IMR-90 (cell line): ENCODE results near the gene CCL14. TPM values are rescaled to one million over a fixed set of nuclear protein-coding genes. Genes with fewer than 3 reads are reported as not detected.

ENCODE experiments used
- ATAC-seq: fragments of 200-7000 bp; cut with Tn5 transposase; 2 replicates; pipeline ENCODE4 v1.9.1; 2020; ENCODE audit warnings: low read depth, mild to moderate bottlenecking, moderate library complexity
- BruUV-seq: library from RNA; stranded (reverse); fragments of 400-500 nt; replicated peaks from 2 replicates; lab custom pipeline; 2021; lab: Mats Ljungman, UMichigan
- CTCF ChIA-PET: fragments of 300-600 bp; formaldehyde crosslinking; extraction: SDS; loops from one replicate; lab custom pipeline; 2021; ENCODE audit warnings: antibody characterized with exemption; lab: Yijun Ruan, JAX
- POLR2A ChIA-PET: fragments of 300-600 bp; sonication (Branson Sonifier 250); formaldehyde crosslinking; loops from one replicate; lab custom pipeline; 2022; ENCODE audit warnings: antibody characterized with exemption; ENCODE audit not compliant: unreplicated experiment; lab: Charles Lee
- DNase-seq: peaks from one replicate; pipeline ENCODE4 v3.0.0; 2013
- H2AFZ ChIP-seq: replicated peaks from 2 replicates; pipeline ENCODE3; 2013; ENCODE audit warnings: low read length, mild to moderate bottlenecking; ENCODE audit not compliant: poor library complexity
- H2AK5ac ChIP-seq: 2 replicates; pipeline ENCODE4 v1.6.1; 2013; ENCODE audit warnings: low read depth, low read length, inconsistent platforms
- H2AK9ac ChIP-seq: replicated peaks from 2 replicates; pipeline ENCODE3; 2013; ENCODE audit warnings: mild to moderate bottlenecking, low read depth, low read length, moderate library complexity; ENCODE audit not compliant: poor library complexity
- H2BK120ac ChIP-seq: 2 replicates; pipeline ENCODE4 v1.6.1; 2013; ENCODE audit warnings: low read depth, low read length, inconsistent platforms
- H2BK15ac ChIP-seq: 3 replicates; pipeline ENCODE4 v1.6.1; 2013; ENCODE audit warnings: low read depth, low read length, inconsistent platforms
- H2BK20ac ChIP-seq: 2 replicates; pipeline ENCODE4 v1.6.1; 2013; ENCODE audit warnings: low read depth, mild to moderate bottlenecking, inconsistent platforms, low read length, moderate library complexity
- H2BK5ac ChIP-seq: 2 replicates; pipeline ENCODE4 v1.6.1; 2013; ENCODE audit warnings: mild to moderate bottlenecking, low read depth, low read length, inconsistent platforms; ENCODE audit not compliant: poor library complexity, severe bottlenecking
- H3K14ac ChIP-seq: replicated peaks from 2 replicates; pipeline ENCODE4 v1.6.1; 2013; ENCODE audit warnings: low read depth, low read length, inconsistent platforms
- H3K18ac ChIP-seq: 2 replicates; pipeline ENCODE4 v1.6.1; 2013; ENCODE audit warnings: low read depth, low read length, control low read depth
- H3K23ac ChIP-seq: 2 replicates; pipeline ENCODE4 v1.6.1; 2013; ENCODE audit warnings: low read depth, low read length, inconsistent platforms
- H3K27ac ChIP-seq: 2 replicates; pipeline ENCODE4 v1.5.1; 2013; ENCODE audit warnings: mild to moderate bottlenecking, control low read depth, low read length; ENCODE audit not compliant: insufficient read depth
- H3K27me3 ChIP-seq: 2 replicates; pipeline ENCODE4 v1.6.1; 2013; ENCODE audit warnings: low read length; ENCODE audit not compliant: control insufficient read depth, insufficient read depth
- H3K36me3 ChIP-seq: 2 replicates; pipeline ENCODE4 v1.6.1; 2013; ENCODE audit warnings: low read length, mixed read lengths; ENCODE audit not compliant: control insufficient read depth, insufficient read depth
- H3K4ac ChIP-seq: 2 replicates; pipeline ENCODE4 v1.6.1; 2013; ENCODE audit warnings: low read depth, low read length, inconsistent platforms
- H3K4me1 ChIP-seq: 2 replicates; pipeline ENCODE4 v1.6.1; 2013; ENCODE audit warnings: low read length, mixed read lengths; ENCODE audit not compliant: control insufficient read depth, insufficient read depth
- H3K4me2 ChIP-seq: 2 replicates; pipeline ENCODE4 v1.6.1; 2013; ENCODE audit warnings: low read depth, mild to moderate bottlenecking, control low read depth, low read length, moderate library complexity
- H3K4me3 ChIP-seq: 2 replicates; pipeline ENCODE4 v1.5.1; 2013; ENCODE audit warnings: low read depth, mild to moderate bottlenecking, control low read depth, low read length, moderate library complexity; ENCODE audit not compliant: insufficient read depth
- H3K56ac ChIP-seq: 2 replicates; pipeline ENCODE4 v1.6.1; 2013; ENCODE audit warnings: low read length, inconsistent platforms; ENCODE audit not compliant: insufficient read depth; ENCODE audit errors: extremely low read depth
- H3K79me1 ChIP-seq, 2 experiments: 2 replicates each; pipeline ENCODE4 v1.6.1; 2013; ENCODE audit warnings: low read length in 2 of 2, inconsistent platforms in 1 of 2, low read depth in 1 of 2
- H3K9ac ChIP-seq: 2 replicates; pipeline ENCODE4 v1.6.1; 2013; ENCODE audit warnings: low read depth, low read length, control low read depth
- H3K9me1 ChIP-seq: 2 replicates; pipeline ENCODE4 v1.6.1; 2013; ENCODE audit warnings: low read length, inconsistent platforms; ENCODE audit not compliant: insufficient read depth
- H3K9me3 ChIP-seq: 2 replicates; pipeline ENCODE4 v1.6.1; 2013; ENCODE audit warnings: low read length; ENCODE audit not compliant: control insufficient read depth, insufficient read depth
- H4K20me1 ChIP-seq: 2 replicates; pipeline ENCODE4 v1.6.1; 2013; ENCODE audit warnings: low read length, inconsistent platforms; ENCODE audit not compliant: insufficient read depth
- H4K5ac ChIP-seq: 2 replicates; pipeline ENCODE4 v1.6.1; 2013; ENCODE audit warnings: mild to moderate bottlenecking, low read depth, low read length, control low read depth
- H4K8ac ChIP-seq, 2 experiments: 2 replicates each; pipeline ENCODE4 v1.6.1; 2013; ENCODE audit warnings: low read depth in 2 of 2, low read length in 2 of 2, control low read depth in 1 of 2, inconsistent platforms in 1 of 2
- H4K91ac ChIP-seq: 2 replicates; pipeline ENCODE4 v1.6.1; 2013; ENCODE audit warnings: low read depth, low read length, inconsistent platforms; ENCODE audit not compliant: insufficient read depth
- BHLHE40 ChIP-seq: fragments of 150-350 bp; IDR thresholded peaks from 2 replicates; pipeline ENCODE4 v1.6.1; 2016; ENCODE audit warnings: mild to moderate bottlenecking, low read depth, low read length
- CEBPB ChIP-seq: IDR thresholded peaks from 2 replicates; pipeline ENCODE4 v1.6.1; 2012; ENCODE audit warnings: low read depth, low read length, improper control_type of control experiment
- CHD1 ChIP-seq: IDR thresholded peaks from 2 replicates; pipeline ENCODE4 v1.6.1; 2012; ENCODE audit warnings: low read depth, low read length, improper control_type of control experiment
- ELK1 ChIP-seq: fragments of 150-350 bp; IDR thresholded peaks from 2 replicates; pipeline ENCODE4 v1.6.1; 2016; ENCODE audit warnings: low read depth, mild to moderate bottlenecking, low read length, moderate library complexity, borderline replicate concordance
- FOS ChIP-seq: fragments of 150-350 bp; IDR thresholded peaks from 2 replicates; pipeline ENCODE4 v1.6.1; 2016; ENCODE audit warnings: low read depth, low read length
- MAFK ChIP-seq: IDR thresholded peaks from 2 replicates; pipeline ENCODE4 v1.6.1; 2012; ENCODE audit warnings: low read depth, low read length, improper control_type of control experiment
- MAZ ChIP-seq: IDR thresholded peaks from 2 replicates; pipeline ENCODE4 v1.6.1; 2012; ENCODE audit warnings: low read depth, mild to moderate bottlenecking, low read length, improper control_type of control experiment, moderate library complexity, borderline replicate concordance
- MXI1 ChIP-seq: IDR thresholded peaks from 2 replicates; pipeline ENCODE4 v1.6.1; 2012; ENCODE audit warnings: low read depth, mild to moderate bottlenecking, low read length, moderate library complexity, borderline replicate concordance
- NFE2L2 ChIP-seq: fragments of 150-350 bp; IDR thresholded peaks from 2 replicates; pipeline ENCODE4 v1.6.1; 2016; ENCODE audit warnings: low read depth, mild to moderate bottlenecking, low read length
- POLR2A ChIP-seq: IDR thresholded peaks from 2 replicates; pipeline ENCODE4 v1.6.1; 2012; ENCODE audit warnings: mild to moderate bottlenecking, low read depth, low read length
- RAD21 ChIP-seq: IDR thresholded peaks from 2 replicates; pipeline ENCODE4 v1.6.1; 2012; ENCODE audit warnings: low read length, improper control_type of control experiment
- RCOR1 ChIP-seq: IDR thresholded peaks from 2 replicates; pipeline ENCODE4 v1.6.1; 2012; ENCODE audit warnings: mild to moderate bottlenecking, low read length, improper control_type of control experiment; ENCODE audit not compliant: insufficient replicate concordance
- RFX5 ChIP-seq: IDR thresholded peaks from 2 replicates; pipeline ENCODE4 v1.8.0; 2012; ENCODE audit warnings: low read depth, mild to moderate bottlenecking, low read length, moderate library complexity
- SMC3 ChIP-seq: fragments of 150-350 bp; IDR thresholded peaks from 2 replicates; pipeline ENCODE4 v1.6.1; 2016; ENCODE audit warnings: low read depth, mild to moderate bottlenecking, antibody characterized with exemption, low read length, moderate library complexity
- WGBS, 2 experiments: methylation state at CpG; one replicate each; pipeline versions ENCODE4 v1.1.5 to v1.1.7; 2013; ENCODE audit warnings: missing lambda C conversion rate in 2 of 2; ENCODE audit not compliant: insufficient read length in 1 of 2; ENCODE audit errors: extremely low coverage in 2 of 2; 5-methylcytosine and 5-hydroxymethylcytosine counted together
- dilution Hi-C: fragments of 300-500 bp; cut with HindIII; formaldehyde crosslinking; loops from one replicate; pipeline ENCODE4 v1.14.3; 2018; ENCODE audit warnings: low sequenced_read_pairs; ENCODE audit not compliant: unreplicated experiment
- in situ Hi-C: fragments of 300-500 bp; cut with MboI; formaldehyde crosslinking; loops from 3 replicates; pipeline ENCODE4 v1.14.3; 2019; ENCODE audit warnings: low sequenced_read_pairs, inconsistent platforms, mixed read lengths
- intact Hi-C: fragments of 100-400 bp; cut with micrococcal nuclease; formaldehyde crosslinking; loops from 2 replicates; pipeline ENCODE4 v1.10.0; 2022
- polyA plus RNA-seq, 3 experiments: library from polyadenylated mRNA; depleted of rRNA; stranded (reverse); fragments of >200 nt; gene quantifications; 2 replicates each; pipeline ENCODE4 v1.2.3, GENCODE V29; 2012; ENCODE audit warnings: low replicate concordance in 1 of 3
- total RNA-seq: library from RNA; depleted of rRNA; stranded (reverse); fragments of >200 nt; gene quantifications from 2 replicates; pipeline ENCODE4 v1.2.3, GENCODE V29; 2012
- TF ChIP-seq, protein P1 (sequence below): conservative IDR thresholded peaks from 2 replicates; pipeline ENCODE4 v1.5.1; 2012; ENCODE audit warnings: mild to moderate bottlenecking, low read depth, low read length, improper control_type of control experiment
- TF ChIP-seq, protein P2 (sequence below): fragments of 150-350 bp; IDR thresholded peaks from 2 replicates; pipeline ENCODE4 v1.6.1; 2017; ENCODE audit warnings: mild to moderate bottlenecking, antibody characterized with exemption, low read length, low read depth

The CCL14 gene
- total and polyA plus RNA-seq, 2 of the 4 experiments (the other 2 are of a cell fraction), result not detected

DNA sequence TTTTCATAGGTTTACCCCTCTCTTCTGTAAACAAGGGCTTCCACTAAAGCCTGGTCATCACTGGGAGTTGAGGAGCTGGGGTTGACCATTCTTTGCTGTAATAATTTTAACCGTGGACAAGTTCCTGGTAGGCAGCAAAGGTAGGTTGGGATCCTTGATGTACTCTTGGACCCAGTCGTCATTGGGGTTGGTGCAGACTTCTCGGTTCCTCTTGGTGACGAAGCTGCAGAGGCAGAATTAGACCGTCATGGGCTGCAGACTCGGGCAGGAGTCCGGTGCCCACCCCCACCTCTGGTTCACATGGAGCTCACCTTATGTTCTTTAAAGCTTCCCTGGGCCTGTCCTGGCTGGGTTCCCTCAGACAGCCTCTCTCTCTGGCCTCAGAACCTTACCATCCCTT is 9.0 kb downstream of the CCL14 start:
- H4K20me1 ChIP-seq, result no peaks in the 10 kb centered on the region
- BruUV-seq, result no TSS peak
- no peak overlapping the region for H2AFZ ChIP-seq
- no peak overlapping the region for H2BK5ac ChIP-seq
- H4K91ac ChIP-seq, result no peak overlapping the region
- H2BK15ac ChIP-seq, result no peak overlapping the region
- H3K4me3 ChIP-seq, result no peak overlapping the region
- no peaks in the 10 kb centered on the region for H3K79me1 ChIP-seq
- in situ Hi-C loops (no loop called here), dilution Hi-C loops (no loop called here), intact Hi-C loops (no loop called here)
- no peak overlapping the region for H2BK20ac ChIP-seq
- TF ChIP-seq MAZ, result no peak
- TF ChIP-seq, protein P1, sequence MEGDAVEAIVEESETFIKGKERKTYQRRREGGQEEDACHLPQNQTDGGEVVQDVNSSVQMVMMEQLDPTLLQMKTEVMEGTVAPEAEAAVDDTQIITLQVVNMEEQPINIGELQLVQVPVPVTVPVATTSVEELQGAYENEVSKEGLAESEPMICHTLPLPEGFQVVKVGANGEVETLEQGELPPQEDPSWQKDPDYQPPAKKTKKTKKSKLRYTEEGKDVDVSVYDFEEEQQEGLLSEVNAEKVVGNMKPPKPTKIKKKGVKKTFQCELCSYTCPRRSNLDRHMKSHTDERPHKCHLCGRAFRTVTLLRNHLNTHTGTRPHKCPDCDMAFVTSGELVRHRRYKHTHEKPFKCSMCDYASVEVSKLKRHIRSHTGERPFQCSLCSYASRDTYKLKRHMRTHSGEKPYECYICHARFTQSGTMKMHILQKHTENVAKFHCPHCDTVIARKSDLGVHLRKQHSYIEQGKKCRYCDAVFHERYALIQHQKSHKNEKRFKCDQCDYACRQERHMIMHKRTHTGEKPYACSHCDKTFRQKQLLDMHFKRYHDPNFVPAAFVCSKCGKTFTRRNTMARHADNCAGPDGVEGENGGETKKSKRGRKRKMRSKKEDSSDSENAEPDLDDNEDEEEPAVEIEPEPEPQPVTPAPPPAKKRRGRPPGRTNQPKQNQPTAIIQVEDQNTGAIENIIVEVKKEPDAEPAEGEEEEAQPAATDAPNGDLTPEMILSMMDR, result no peak
- no peak for TF ChIP-seq MAFK
- no peak for TF ChIP-seq NFE2L2
- TF ChIP-seq FOS, result no peak
- no peak for TF ChIP-seq RAD21
- TF ChIP-seq MXI1, result no peak
- TF ChIP-seq BHLHE40, result no peak
- TF ChIP-seq CEBPB, result no peak
- TF ChIP-seq, protein P2, sequence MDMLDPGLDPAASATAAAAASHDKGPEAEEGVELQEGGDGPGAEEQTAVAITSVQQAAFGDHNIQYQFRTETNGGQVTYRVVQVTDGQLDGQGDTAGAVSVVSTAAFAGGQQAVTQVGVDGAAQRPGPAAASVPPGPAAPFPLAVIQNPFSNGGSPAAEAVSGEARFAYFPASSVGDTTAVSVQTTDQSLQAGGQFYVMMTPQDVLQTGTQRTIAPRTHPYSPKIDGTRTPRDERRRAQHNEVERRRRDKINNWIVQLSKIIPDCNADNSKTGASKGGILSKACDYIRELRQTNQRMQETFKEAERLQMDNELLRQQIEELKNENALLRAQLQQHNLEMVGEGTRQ, result no peak
- no peak for TF ChIP-seq RFX5
- no peak for TF ChIP-seq POLR2A
- TF ChIP-seq RCOR1, result no peak
- TF ChIP-seq ELK1, result no peak
- no peak for TF ChIP-seq SMC3
- TF ChIP-seq CHD1, result no peak
- H3K4ac ChIP-seq, result no peak overlapping the region
- H2BK120ac ChIP-seq, result no peak overlapping the region
- H3K18ac ChIP-seq, result no peak overlapping the region
- peaks cover 6% of the 10 kb centered on the region for H3K4me1 ChIP-seq
- no peak overlapping the region for H3K9ac ChIP-seq
- no peak overlapping the region for H3K23ac ChIP-seq
- POLR2A ChIA-PET, result no interaction called here
- no peaks in the 10 kb centered on the region; the same call in 1 of the 2 replicates for H3K9me1 ChIP-seq
- no peaks in the 10 kb centered on the region for H3K9me3 ChIP-seq
- ATAC-seq (no peak), DNase-seq (no peak)
- no peak overlapping the region for H2AK9ac ChIP-seq
- H3K36me3 ChIP-seq, result no peaks in the 10 kb centered on the region
- H3K27ac ChIP-seq, result no peak overlapping the region
- H4K8ac ChIP-seq, result no peak overlapping the region
- WGBS, 2 experiments, result 87% methylated on average over 6 of the region's 7 CpGs; no CpG with 5 or more reads in 1 of the 2 experiments
- no peak overlapping the region for H3K56ac ChIP-seq
- H2AK5ac ChIP-seq, result no peak overlapping the region
- CTCF ChIA-PET, result interaction anchor here (0.9 to 1.0 kb wide), 2 partner anchors 95 to 169 kb away, joined by 3 to 7 read pairs; no protein-coding TSS in a partner anchor
- H3K4me2 ChIP-seq, result no peak overlapping the region
- H3K27me3 ChIP-seq, result no peaks in the 10 kb centered on the region; the same call in 1 of the 2 replicates
- no peak overlapping the region for H4K5ac ChIP-seq
- H3K14ac ChIP-seq, result no peak overlapping the region
